ENCODE measurements around the gene ELP2.
"Not testable (repeated sequence)": the region's sequence is repeated elsewhere in the genome, so short reads cannot be mapped to it uniquely, and the experiment has no call there.

Gene ELP2

DNA sequence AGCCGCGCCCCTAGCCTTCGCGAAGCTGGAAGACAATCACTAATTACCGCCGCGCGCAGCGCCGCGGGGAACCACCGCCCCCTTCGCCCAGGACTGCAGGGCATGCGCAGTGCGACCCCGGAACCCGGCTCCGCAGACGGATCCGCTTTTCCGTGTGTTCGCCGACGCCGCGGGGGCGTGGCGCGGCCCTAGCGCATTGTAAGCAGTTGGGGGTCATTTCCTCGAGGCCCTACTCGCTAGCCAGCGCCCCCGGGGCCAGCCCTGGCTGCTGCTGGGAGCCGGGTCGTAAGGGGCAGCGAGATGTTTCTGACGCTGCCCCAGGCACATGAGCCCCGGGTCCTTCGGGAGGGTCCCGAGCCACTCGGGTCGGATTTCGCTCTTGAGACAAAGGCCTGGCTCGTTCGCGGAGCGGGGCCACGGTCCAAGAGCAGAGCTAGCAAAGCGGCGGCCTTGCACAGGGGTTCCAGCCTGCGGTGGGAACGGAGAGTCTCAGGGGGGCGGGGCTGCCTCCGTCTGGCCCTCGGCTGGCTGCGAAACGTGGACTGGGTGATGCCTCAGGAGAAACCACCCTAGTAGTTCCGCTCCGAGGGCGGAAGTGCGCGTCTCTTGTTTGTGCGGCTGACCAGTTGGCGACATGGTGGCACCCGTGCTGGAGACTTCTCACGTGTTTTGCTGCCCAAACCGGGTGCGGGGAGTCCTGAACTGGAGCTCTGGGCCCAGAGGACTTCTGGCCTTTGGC, at the start of gene ELP2, which contains the start of gene SLC39A6:
TSS of gene ELP2 (plus strand) at position 600 of the 739 bp plus-strand sequence. CDS start at position 635, 35 bp downstream.
TSS of gene SLC39A6 (minus strand) at position 41 of the 739 bp plus-strand sequence. CDS start 2,333 bp downstream, outside the sequence.
- peak; percentile 97 for DNase-seq (ENCODE audit: low spot score)

GRCh38 chr18:36081118-36081517, 48.6 kb upstream of the ELP2 start:
- DNase-seq (ENCODE audit: low spot score) = not testable (repeated sequence)

DNA sequence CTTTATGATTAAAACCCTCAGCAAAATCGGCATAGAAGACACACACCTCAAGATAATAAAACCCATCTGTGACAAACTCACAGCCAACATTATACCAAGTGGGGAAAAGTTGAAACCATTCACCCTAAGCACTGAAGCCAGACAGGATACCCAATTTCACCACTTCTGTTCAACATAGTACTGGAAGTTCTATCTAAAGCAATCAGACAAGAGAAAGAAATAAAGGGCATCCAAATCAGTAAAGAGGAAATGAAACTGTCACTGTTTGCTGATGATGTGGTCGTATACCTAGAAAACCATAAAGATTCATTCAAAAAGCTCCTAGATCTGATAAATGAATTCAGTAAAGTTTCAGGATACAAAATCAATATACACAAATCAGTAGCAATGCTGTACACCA, 46.0 kb upstream of the ELP2 start:
- no peak for DNase-seq (ENCODE audit: low spot score)

GRCh38 chr18:36085195-36085594, 44.5 kb upstream of the ELP2 start:
- no peak for DNase-seq (ENCODE audit: low spot score)

DNA sequence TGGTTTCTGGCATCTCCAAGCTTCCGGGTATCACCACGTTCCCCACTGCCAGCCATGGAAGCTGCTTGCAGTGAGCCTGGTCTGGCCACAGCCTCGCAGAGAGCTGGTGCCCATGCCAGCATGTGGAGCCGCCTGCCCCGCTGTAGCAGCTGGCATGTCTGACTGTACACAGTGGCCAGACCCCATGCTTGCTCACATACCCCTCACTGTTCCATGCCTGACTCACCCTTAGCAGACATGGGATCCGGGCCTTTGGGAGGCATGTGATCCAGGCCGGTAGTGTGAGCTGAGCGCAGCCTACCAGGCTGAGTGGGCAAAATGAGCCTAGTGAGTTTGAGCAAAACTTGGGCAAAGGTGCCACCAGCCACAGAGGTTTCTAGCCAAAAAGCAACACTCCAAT, 43.5 kb upstream of the ELP2 start:
- DNase-seq (ENCODE audit: low spot score) = no peak

- DNase-seq (ENCODE audit: low spot score) = no peak
These were observed 41.4 kb upstream of the ELP2 start for GRCh38 chr18:36088256-36088655.

GRCh38 chr18:36089001-36089400, 40.7 kb upstream of the ELP2 start:
- DNase-seq (ENCODE audit: low spot score) = no peak

GRCh38 chr18:36092116-36092515, 37.6 kb upstream of the ELP2 start:
- not testable (repeated sequence) for DNase-seq (ENCODE audit: low spot score)

GRCh38 chr18:36094431-36094830, 35.3 kb upstream of the ELP2 start:
- no peak for DNase-seq (ENCODE audit: low spot score)

GRCh38 chr18:36095936-36096519, 33.7 kb upstream of the ELP2 start:
- no peak for DNase-seq (ENCODE audit: low spot score)

- DNase-seq (ENCODE audit: low spot score) = no peak
These were observed 32.7 kb upstream of the ELP2 start for GRCh38 chr18:36096955-36097354.

DNA sequence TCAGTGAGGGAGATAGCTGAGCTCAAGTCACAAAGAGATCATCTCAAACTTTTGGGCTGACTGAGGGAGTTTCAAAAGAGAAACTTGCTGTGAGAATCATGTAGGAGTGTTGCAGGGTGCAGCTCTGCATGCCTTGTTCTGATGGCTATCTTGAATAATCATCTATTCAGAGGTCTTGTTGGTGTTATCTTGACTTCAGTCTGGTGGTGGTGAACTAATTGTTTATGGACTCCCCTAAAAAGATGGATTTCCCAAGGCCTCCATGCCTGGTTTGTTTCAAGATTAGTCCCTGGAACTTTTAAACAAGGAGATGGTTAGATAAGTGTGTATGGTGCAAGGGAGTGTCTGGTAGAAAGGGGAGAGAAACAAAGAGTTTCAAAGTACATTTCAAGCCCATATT, 30.4 kb upstream of the ELP2 start:
- DNase-seq (ENCODE audit: low spot score) = no peak

DNA sequence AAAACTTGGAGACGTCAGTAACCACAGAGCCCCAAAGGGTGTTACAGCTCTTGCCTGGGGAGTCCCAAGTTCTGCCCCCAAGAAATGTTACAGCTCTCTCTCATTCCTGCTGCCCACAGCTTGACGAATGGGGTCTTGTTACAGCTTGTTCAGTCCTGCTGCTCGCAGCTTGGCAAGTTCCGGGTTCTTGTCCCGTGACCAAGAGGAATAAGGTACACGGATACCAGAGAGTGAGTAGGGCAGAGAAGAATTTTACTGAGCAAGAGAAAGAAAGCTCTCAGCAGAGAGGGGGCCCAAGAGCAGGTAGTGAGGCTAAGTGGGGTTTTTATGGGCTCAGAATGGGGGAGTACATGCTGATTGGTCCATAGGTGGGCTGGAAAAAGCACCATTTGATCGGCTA, 27.8 kb upstream of the ELP2 start:
- no peak for DNase-seq (ENCODE audit: low spot score)

GRCh38 chr18:36104749-36105148, 24.9 kb upstream of the ELP2 start:
- no peak for DNase-seq (ENCODE audit: low spot score)

GRCh38 chr18:36107477-36107876, 22.2 kb upstream of the ELP2 start:
- no peak for DNase-seq (ENCODE audit: low spot score)

DNA sequence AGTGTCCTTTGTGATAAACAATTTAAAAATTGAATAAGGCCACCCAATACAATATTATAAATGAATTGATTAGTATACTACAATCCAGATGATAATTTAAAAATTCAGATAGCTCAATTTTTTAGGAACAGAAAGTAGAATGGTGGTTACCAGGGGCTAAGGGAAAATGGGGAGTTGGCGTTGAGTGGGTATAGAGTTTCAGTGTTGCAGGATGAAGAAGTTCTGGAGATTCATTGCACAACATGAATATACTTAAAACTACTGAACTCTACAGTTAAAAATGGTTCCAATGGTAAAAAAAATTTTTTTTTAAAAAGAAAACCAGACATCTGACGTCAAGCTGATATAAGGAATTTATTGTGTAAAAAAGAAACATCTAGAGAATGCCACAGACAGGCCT, 21.5 kb upstream of the ELP2 start:
- DNase-seq (ENCODE audit: low spot score) = no peak

DNA sequence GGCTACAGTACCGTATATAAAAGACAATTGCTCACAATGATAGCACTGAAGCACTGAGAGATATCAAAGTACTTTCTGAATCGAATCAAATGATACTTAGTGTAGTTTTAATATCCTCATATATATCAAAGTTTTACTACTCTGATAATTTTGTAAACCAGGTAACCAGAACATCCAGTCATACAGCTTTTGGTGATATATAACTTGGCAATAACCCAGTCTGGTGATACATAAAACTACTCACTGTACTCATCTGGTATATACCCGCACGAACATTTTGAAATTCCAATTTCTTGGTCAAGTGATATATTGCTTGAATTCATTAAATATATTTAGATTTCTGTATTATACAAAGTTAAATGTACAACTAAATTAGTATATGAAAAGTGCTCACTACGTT, 21.1 kb upstream of the ELP2 start:
- no peak for DNase-seq (ENCODE audit: low spot score)

- DNase-seq (ENCODE audit: low spot score) = no peak
These were observed 20.0 kb upstream of the ELP2 start for GRCh38 chr18:36109737-36110136.

DNA sequence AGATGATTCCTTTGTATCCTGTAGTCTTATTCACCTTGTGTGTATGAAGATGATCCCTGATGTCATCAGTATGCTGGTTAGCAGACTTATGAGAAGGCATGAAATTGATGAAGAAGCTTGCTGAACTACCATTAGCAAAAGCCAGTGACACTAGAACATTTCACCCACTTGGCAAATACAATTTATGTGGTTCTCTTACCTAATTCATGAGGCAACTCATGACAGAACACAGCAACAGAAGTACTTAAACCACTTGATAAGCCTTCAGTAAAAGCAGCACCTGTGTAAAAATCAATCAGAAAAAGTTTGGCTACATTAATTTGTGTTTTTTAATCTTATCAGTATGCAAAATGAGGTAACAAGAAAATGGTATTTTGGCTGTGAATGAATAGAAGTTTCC, 17.4 kb upstream of the ELP2 start:
- DNase-seq (ENCODE audit: low spot score) = no peak

- DNase-seq (ENCODE audit: low spot score) = no peak
These were observed 15.4 kb upstream of the ELP2 start for GRCh38 chr18:36114251-36114650.

- DNase-seq (ENCODE audit: low spot score) = no peak
These were observed 15.0 kb upstream of the ELP2 start for GRCh38 chr18:36114738-36115137.

GRCh38 chr18:36116771-36117170, 12.9 kb upstream of the ELP2 start:
- DNase-seq (ENCODE audit: low spot score) = not testable (repeated sequence)

- no peak for DNase-seq (ENCODE audit: low spot score)
These were observed 9.4 kb upstream of the ELP2 start for GRCh38 chr18:36120297-36120696.

- no peak for DNase-seq (ENCODE audit: low spot score)
These were observed 4.9 kb upstream of the ELP2 start for GRCh38 chr18:36124841-36125240.
